Measurements from ENCODE around the gene HEPACAM2. TPM values are rescaled to one million over a fixed set of nuclear protein-coding genes. Genes with fewer than 3 reads are reported as not detected.

Gene HEPACAM2
- total and polyA plus RNA-seq, 2 of the 8 experiments (the other 6 are each of a cell fraction or from before 2014, with no cell fraction given): not detected

DNA sequence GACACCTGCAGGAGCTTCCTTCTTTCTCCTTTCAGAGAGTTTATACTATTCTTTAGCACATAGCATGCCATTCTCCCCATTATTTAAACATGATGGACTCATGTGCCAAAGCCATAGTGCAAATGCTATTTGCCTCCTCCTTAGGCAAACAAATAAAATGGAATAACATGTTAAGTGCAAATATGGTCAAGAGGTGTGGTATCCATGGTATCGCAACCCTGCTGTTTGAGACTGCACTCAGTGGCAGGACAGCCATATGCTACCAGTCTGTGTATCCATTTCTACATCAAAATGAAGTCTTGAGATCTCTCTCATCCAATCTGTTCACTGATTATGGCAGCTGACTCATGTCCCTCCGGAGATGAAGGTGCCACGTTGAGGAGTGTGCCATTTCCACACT lies 22.8 kb downstream of the HEPACAM2 start:
- H3K36me3 ChIP-seq (ENCODE audit: control insufficient read depth in 2 of 4, insufficient read depth in 4 of 4, low read length in 3 of 4): no peaks in the 10 kb centered on the region
- no peak overlapping the region for H4K5ac ChIP-seq (ENCODE audit: insufficient read length, low read depth, low read length)
- H2AK5ac ChIP-seq (ENCODE audit: low read depth, low read length): no peak overlapping the region
- no peak overlapping the region for H3K18ac ChIP-seq (ENCODE audit: extremely low read depth, low read length)
- 78% methylated on average over 3 of the region's 3 CpGs; no CpG with 5 or more reads in 1 of the 2 experiments for WGBS, 2 experiments (ENCODE audit: extremely low coverage in 1 of 2, insufficient coverage in 1 of 2, insufficient read length in 1 of 2, insufficient replicate concordance in 2 of 2, low coverage in 1 of 2, low lambda C conversion rate in 2 of 2, missing lambda C conversion rate in 1 of 2)
- H4K8ac ChIP-seq (ENCODE audit: extremely low read depth, insufficient read depth, low read length): no peak overlapping the region
- no peak overlapping the region for H3K9ac ChIP-seq (replicated peaks in 1 of 4; ENCODE audit: extremely low read depth in 1 of 4, low read depth in 3 of 4, low read length in 3 of 4)
- H3K4me3 ChIP-seq (ENCODE audit: extremely low read depth in 1 of 4, insufficient read depth in 2 of 4, low read depth in 3 of 4, low read length in 4 of 4): no peak overlapping the region
- H2BK12ac ChIP-seq (ENCODE audit: low read depth, low read length): no peak overlapping the region
- no peaks in the 10 kb centered on the region for H3K79me2 ChIP-seq (ENCODE audit: control insufficient read depth in 1 of 2, insufficient read depth in 2 of 2, low read length in 2 of 2)
- H3K27me3 ChIP-seq (replicated peaks in 1 of 4; ENCODE audit: control insufficient read depth in 3 of 4, extremely low read depth in 1 of 4, insufficient read depth in 3 of 4, low read length in 3 of 4): no peaks in the 10 kb centered on the region
- H3K56ac ChIP-seq (replicated peaks; ENCODE audit: insufficient read length, low read depth, low read length): no peak overlapping the region
- CTCF ChIA-PET (ENCODE audit: partially characterized antibody): interaction anchor here (1.0 kb wide), 1 partner anchor 25 kb away, joined by 3 read pairs; no protein-coding TSS in a partner anchor
- no peaks in the 10 kb centered on the region for H4K20me1 ChIP-seq (replicated peaks in 1 of 2; ENCODE audit: control insufficient read depth in 1 of 2, insufficient read depth in 2 of 2, low read length in 2 of 2)
- H3K4me2 ChIP-seq (ENCODE audit: insufficient read depth in 1 of 2, low read depth in 2 of 2, low read length in 2 of 2): no peak overlapping the region
- no peak overlapping the region for H4K91ac ChIP-seq (replicated peaks; ENCODE audit: insufficient read length, low read length)
- no peak for DNase-seq (ENCODE audit: low read depth in 1 of 2, low spot score in 2 of 2)
- H3K23me2 ChIP-seq (ENCODE audit: low read depth, low read length): no peaks in the 10 kb centered on the region
- no peak overlapping the region for H3K14ac ChIP-seq (ENCODE audit: insufficient read length)
- no peak overlapping the region for H2BK15ac ChIP-seq (ENCODE audit: low read length)
- H3K4ac ChIP-seq (replicated peaks; ENCODE audit: insufficient read length, low read depth, low read length): no peak overlapping the region
- no peaks in the 10 kb centered on the region for H3K9me3 ChIP-seq (ENCODE audit: insufficient read depth in 2 of 2, low read depth in 1 of 2, low read length in 1 of 2)
- no peak overlapping the region for H3K23ac ChIP-seq (ENCODE audit: insufficient read length)
- POLR2A ChIA-PET (ENCODE audit: partially characterized antibody): no interaction called here
- H2AFZ ChIP-seq (ENCODE audit: low read length): no peak overlapping the region
- H3K4me1 ChIP-seq (replicated peaks in 1 of 4; ENCODE audit: control insufficient read depth in 3 of 4, insufficient read depth in 4 of 4, low read length in 3 of 4): no peaks in the 10 kb centered on the region
- H3K27ac ChIP-seq (ENCODE audit: low read depth, low read length): no peak overlapping the region
- H2BK120ac ChIP-seq (replicated peaks; ENCODE audit: low read depth, low read length): no peak overlapping the region
- no peaks in the 10 kb centered on the region for H3K79me1 ChIP-seq (ENCODE audit: low read depth, low read length)
- no peak for FAIRE-seq
- no peak overlapping the region for H2BK5ac ChIP-seq (ENCODE audit: low read depth, low read length)
- H2BK20ac ChIP-seq (ENCODE audit: low read length): no peak overlapping the region
- TF ChIP-seq ASH2L (IDR thresholded peaks at IDR 0.05; ENCODE audit: low read length) (no peak), SIRT6 (IDR thresholded peaks at IDR 0.05; ENCODE audit: low read length) (no peak), PHF8 (conservative IDR thresholded peaks at IDR 0.05; ENCODE audit: low read depth, low read length) (no peak), SP1 (IDR thresholded peaks at IDR 0.05; ENCODE audit: low read depth, low read length) (no peak), EP300 (IDR thresholded peaks at IDR 0.05; ENCODE audit: borderline replicate concordance in 1 of 2, low read depth in 2 of 2, low read length in 2 of 2) (no peak), CTBP2 (IDR thresholded peaks at IDR 0.05; ENCODE audit: borderline replicate concordance, insufficient read depth, insufficient read length, low read length) (no peak)
- TF ChIP-seq, protein P1, sequence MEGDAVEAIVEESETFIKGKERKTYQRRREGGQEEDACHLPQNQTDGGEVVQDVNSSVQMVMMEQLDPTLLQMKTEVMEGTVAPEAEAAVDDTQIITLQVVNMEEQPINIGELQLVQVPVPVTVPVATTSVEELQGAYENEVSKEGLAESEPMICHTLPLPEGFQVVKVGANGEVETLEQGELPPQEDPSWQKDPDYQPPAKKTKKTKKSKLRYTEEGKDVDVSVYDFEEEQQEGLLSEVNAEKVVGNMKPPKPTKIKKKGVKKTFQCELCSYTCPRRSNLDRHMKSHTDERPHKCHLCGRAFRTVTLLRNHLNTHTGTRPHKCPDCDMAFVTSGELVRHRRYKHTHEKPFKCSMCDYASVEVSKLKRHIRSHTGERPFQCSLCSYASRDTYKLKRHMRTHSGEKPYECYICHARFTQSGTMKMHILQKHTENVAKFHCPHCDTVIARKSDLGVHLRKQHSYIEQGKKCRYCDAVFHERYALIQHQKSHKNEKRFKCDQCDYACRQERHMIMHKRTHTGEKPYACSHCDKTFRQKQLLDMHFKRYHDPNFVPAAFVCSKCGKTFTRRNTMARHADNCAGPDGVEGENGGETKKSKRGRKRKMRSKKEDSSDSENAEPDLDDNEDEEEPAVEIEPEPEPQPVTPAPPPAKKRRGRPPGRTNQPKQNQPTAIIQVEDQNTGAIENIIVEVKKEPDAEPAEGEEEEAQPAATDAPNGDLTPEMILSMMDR (IDR thresholded peaks at IDR 0.05; ENCODE audit: control extremely low read depth in 1 of 3, insufficient read depth in 1 of 3, low read depth in 1 of 3, low read length in 3 of 3): no peak
- TF ChIP-seq, protein P2, sequence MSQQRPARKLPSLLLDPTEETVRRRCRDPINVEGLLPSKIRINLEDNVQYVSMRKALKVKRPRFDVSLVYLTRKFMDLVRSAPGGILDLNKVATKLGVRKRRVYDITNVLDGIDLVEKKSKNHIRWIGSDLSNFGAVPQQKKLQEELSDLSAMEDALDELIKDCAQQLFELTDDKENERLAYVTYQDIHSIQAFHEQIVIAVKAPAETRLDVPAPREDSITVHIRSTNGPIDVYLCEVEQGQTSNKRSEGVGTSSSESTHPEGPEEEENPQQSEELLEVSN (IDR thresholded peaks at IDR 0.05): no peak
- TF ChIP-seq, protein P3, sequence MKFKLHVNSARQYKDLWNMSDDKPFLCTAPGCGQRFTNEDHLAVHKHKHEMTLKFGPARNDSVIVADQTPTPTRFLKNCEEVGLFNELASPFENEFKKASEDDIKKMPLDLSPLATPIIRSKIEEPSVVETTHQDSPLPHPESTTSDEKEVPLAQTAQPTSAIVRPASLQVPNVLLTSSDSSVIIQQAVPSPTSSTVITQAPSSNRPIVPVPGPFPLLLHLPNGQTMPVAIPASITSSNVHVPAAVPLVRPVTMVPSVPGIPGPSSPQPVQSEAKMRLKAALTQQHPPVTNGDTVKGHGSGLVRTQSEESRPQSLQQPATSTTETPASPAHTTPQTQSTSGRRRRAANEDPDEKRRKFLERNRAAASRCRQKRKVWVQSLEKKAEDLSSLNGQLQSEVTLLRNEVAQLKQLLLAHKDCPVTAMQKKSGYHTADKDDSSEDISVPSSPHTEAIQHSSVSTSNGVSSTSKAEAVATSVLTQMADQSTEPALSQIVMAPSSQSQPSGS (IDR thresholded peaks at IDR 0.05; ENCODE audit: low read length): no peak
